IMR-90 (cell line): ENCODE results near the gene ARHGAP5. TPM values are rescaled to one million over a fixed set of nuclear protein-coding genes. Genes with fewer than 3 reads are reported as not detected.

Experiments used
- ATAC-seq: fragments of 200-7000 bp; cut with Tn5 transposase; 2 replicates; pipeline ENCODE4 v1.9.1; 2020; ENCODE audit warnings: low read depth, mild to moderate bottlenecking, moderate library complexity
- BruUV-seq: library from RNA; stranded (reverse); fragments of 400-500 nt; replicated peaks from 2 replicates; lab custom pipeline; 2021; lab: Mats Ljungman, UMichigan
- CTCF ChIA-PET: fragments of 300-600 bp; formaldehyde crosslinking; extraction: SDS; loops from one replicate; lab custom pipeline; 2021; ENCODE audit warnings: antibody characterized with exemption; lab: Yijun Ruan, JAX
- POLR2A ChIA-PET: fragments of 300-600 bp; sonication (Branson Sonifier 250); formaldehyde crosslinking; loops from one replicate; lab custom pipeline; 2022; ENCODE audit warnings: antibody characterized with exemption; ENCODE audit not compliant: unreplicated experiment; lab: Charles Lee
- DNase-seq: peaks from one replicate; pipeline ENCODE4 v3.0.0; 2013
- H2AFZ ChIP-seq: replicated peaks from 2 replicates; pipeline ENCODE3; 2013; ENCODE audit warnings: low read length, mild to moderate bottlenecking; ENCODE audit not compliant: poor library complexity
- H2AK5ac ChIP-seq: 2 replicates; pipeline ENCODE4 v1.6.1; 2013; ENCODE audit warnings: low read depth, low read length, inconsistent platforms
- H2AK9ac ChIP-seq: replicated peaks from 2 replicates; pipeline ENCODE3; 2013; ENCODE audit warnings: mild to moderate bottlenecking, low read depth, low read length, moderate library complexity; ENCODE audit not compliant: poor library complexity
- H2BK120ac ChIP-seq: 2 replicates; pipeline ENCODE4 v1.6.1; 2013; ENCODE audit warnings: low read depth, low read length, inconsistent platforms
- H2BK15ac ChIP-seq: 3 replicates; pipeline ENCODE4 v1.6.1; 2013; ENCODE audit warnings: low read depth, low read length, inconsistent platforms
- H2BK20ac ChIP-seq: 2 replicates; pipeline ENCODE4 v1.6.1; 2013; ENCODE audit warnings: low read depth, mild to moderate bottlenecking, inconsistent platforms, low read length, moderate library complexity
- H2BK5ac ChIP-seq: 2 replicates; pipeline ENCODE4 v1.6.1; 2013; ENCODE audit warnings: mild to moderate bottlenecking, low read depth, low read length, inconsistent platforms; ENCODE audit not compliant: poor library complexity, severe bottlenecking
- H3K14ac ChIP-seq: replicated peaks from 2 replicates; pipeline ENCODE4 v1.6.1; 2013; ENCODE audit warnings: low read depth, low read length, inconsistent platforms
- H3K18ac ChIP-seq: 2 replicates; pipeline ENCODE4 v1.6.1; 2013; ENCODE audit warnings: low read depth, low read length, control low read depth
- H3K23ac ChIP-seq: 2 replicates; pipeline ENCODE4 v1.6.1; 2013; ENCODE audit warnings: low read depth, low read length, inconsistent platforms
- H3K27ac ChIP-seq: 2 replicates; pipeline ENCODE4 v1.5.1; 2013; ENCODE audit warnings: mild to moderate bottlenecking, control low read depth, low read length; ENCODE audit not compliant: insufficient read depth
- H3K27me3 ChIP-seq: 2 replicates; pipeline ENCODE4 v1.6.1; 2013; ENCODE audit warnings: low read length; ENCODE audit not compliant: control insufficient read depth, insufficient read depth
- H3K36me3 ChIP-seq: 2 replicates; pipeline ENCODE4 v1.6.1; 2013; ENCODE audit warnings: low read length, mixed read lengths; ENCODE audit not compliant: control insufficient read depth, insufficient read depth
- H3K4ac ChIP-seq: 2 replicates; pipeline ENCODE4 v1.6.1; 2013; ENCODE audit warnings: low read depth, low read length, inconsistent platforms
- H3K4me1 ChIP-seq: 2 replicates; pipeline ENCODE4 v1.6.1; 2013; ENCODE audit warnings: low read length, mixed read lengths; ENCODE audit not compliant: control insufficient read depth, insufficient read depth
- H3K4me2 ChIP-seq: 2 replicates; pipeline ENCODE4 v1.6.1; 2013; ENCODE audit warnings: low read depth, mild to moderate bottlenecking, control low read depth, low read length, moderate library complexity
- H3K4me3 ChIP-seq: 2 replicates; pipeline ENCODE4 v1.5.1; 2013; ENCODE audit warnings: low read depth, mild to moderate bottlenecking, control low read depth, low read length, moderate library complexity; ENCODE audit not compliant: insufficient read depth
- H3K56ac ChIP-seq: 2 replicates; pipeline ENCODE4 v1.6.1; 2013; ENCODE audit warnings: low read length, inconsistent platforms; ENCODE audit not compliant: insufficient read depth; ENCODE audit errors: extremely low read depth
- H3K79me1 ChIP-seq, 2 experiments: 2 replicates each; pipeline ENCODE4 v1.6.1; 2013; ENCODE audit warnings: low read length in 2 of 2, inconsistent platforms in 1 of 2, low read depth in 1 of 2
- H3K9ac ChIP-seq: 2 replicates; pipeline ENCODE4 v1.6.1; 2013; ENCODE audit warnings: low read depth, low read length, control low read depth
- H3K9me1 ChIP-seq: 2 replicates; pipeline ENCODE4 v1.6.1; 2013; ENCODE audit warnings: low read length, inconsistent platforms; ENCODE audit not compliant: insufficient read depth
- H3K9me3 ChIP-seq: 2 replicates; pipeline ENCODE4 v1.6.1; 2013; ENCODE audit warnings: low read length; ENCODE audit not compliant: control insufficient read depth, insufficient read depth
- H4K20me1 ChIP-seq: 2 replicates; pipeline ENCODE4 v1.6.1; 2013; ENCODE audit warnings: low read length, inconsistent platforms; ENCODE audit not compliant: insufficient read depth
- H4K5ac ChIP-seq: 2 replicates; pipeline ENCODE4 v1.6.1; 2013; ENCODE audit warnings: mild to moderate bottlenecking, low read depth, low read length, control low read depth
- H4K8ac ChIP-seq, 2 experiments: 2 replicates each; pipeline ENCODE4 v1.6.1; 2013; ENCODE audit warnings: low read depth in 2 of 2, low read length in 2 of 2, control low read depth in 1 of 2, inconsistent platforms in 1 of 2
- H4K91ac ChIP-seq: 2 replicates; pipeline ENCODE4 v1.6.1; 2013; ENCODE audit warnings: low read depth, low read length, inconsistent platforms; ENCODE audit not compliant: insufficient read depth
- CHD1 ChIP-seq: IDR thresholded peaks from 2 replicates; pipeline ENCODE4 v1.6.1; 2012; ENCODE audit warnings: low read depth, low read length, improper control_type of control experiment
- FOS ChIP-seq: fragments of 150-350 bp; IDR thresholded peaks from 2 replicates; pipeline ENCODE4 v1.6.1; 2016; ENCODE audit warnings: low read depth, low read length
- MAZ ChIP-seq: IDR thresholded peaks from 2 replicates; pipeline ENCODE4 v1.6.1; 2012; ENCODE audit warnings: low read depth, mild to moderate bottlenecking, low read length, improper control_type of control experiment, moderate library complexity, borderline replicate concordance
- MXI1 ChIP-seq: IDR thresholded peaks from 2 replicates; pipeline ENCODE4 v1.6.1; 2012; ENCODE audit warnings: low read depth, mild to moderate bottlenecking, low read length, moderate library complexity, borderline replicate concordance
- NFE2L2 ChIP-seq: fragments of 150-350 bp; IDR thresholded peaks from 2 replicates; pipeline ENCODE4 v1.6.1; 2016; ENCODE audit warnings: low read depth, mild to moderate bottlenecking, low read length
- POLR2A ChIP-seq: IDR thresholded peaks from 2 replicates; pipeline ENCODE4 v1.6.1; 2012; ENCODE audit warnings: mild to moderate bottlenecking, low read depth, low read length
- dilution Hi-C: fragments of 300-500 bp; cut with HindIII; formaldehyde crosslinking; loops from one replicate; pipeline ENCODE4 v1.14.3; 2018; ENCODE audit warnings: low sequenced_read_pairs; ENCODE audit not compliant: unreplicated experiment
- in situ Hi-C: fragments of 300-500 bp; cut with MboI; formaldehyde crosslinking; loops from 3 replicates; pipeline ENCODE4 v1.14.3; 2019; ENCODE audit warnings: low sequenced_read_pairs, inconsistent platforms, mixed read lengths
- intact Hi-C: fragments of 100-400 bp; cut with micrococcal nuclease; formaldehyde crosslinking; loops from 2 replicates; pipeline ENCODE4 v1.10.0; 2022
- polyA plus RNA-seq, 3 experiments: library from polyadenylated mRNA; depleted of rRNA; stranded (reverse); fragments of >200 nt; gene quantifications; 2 replicates each; pipeline ENCODE4 v1.2.3, GENCODE V29; 2012; ENCODE audit warnings: low replicate concordance in 1 of 3
- total RNA-seq: library from RNA; depleted of rRNA; stranded (reverse); fragments of >200 nt; gene quantifications from 2 replicates; pipeline ENCODE4 v1.2.3, GENCODE V29; 2012
- TF ChIP-seq, protein P1 (sequence below): conservative IDR thresholded peaks from 2 replicates; pipeline ENCODE4 v1.5.1; 2012; ENCODE audit warnings: mild to moderate bottlenecking, low read depth, low read length, improper control_type of control experiment
- TF ChIP-seq, protein P2 (sequence below): fragments of 150-350 bp; IDR thresholded peaks from 2 replicates; pipeline ENCODE4 v1.6.1; 2016; ENCODE audit warnings: low read depth, mild to moderate bottlenecking, low read length, moderate library complexity, borderline replicate concordance
- TF ChIP-seq, protein P3 (sequence below): fragments of 150-350 bp; IDR thresholded peaks from 2 replicates; pipeline ENCODE4 v1.6.1; 2017; ENCODE audit warnings: mild to moderate bottlenecking, antibody characterized with exemption, low read length, low read depth

The ARHGAP5 gene
- total and polyA plus RNA-seq, 2 of the 4 experiments (the other 2 are of a cell fraction), result 7.4 to 45.3 TPM

GRCh38 chr14:32083315-32083624, 6.2 kb downstream of the ARHGAP5 start:
- intact Hi-C loops (no loop called here), in situ Hi-C loops (no loop called here), dilution Hi-C loops (no loop called here)
- Histone ChIP-seq H2BK15ac (no peak overlapping the region), H3K9me1 (no peaks in the 10 kb centered on the region), H3K56ac (no peak overlapping the region), H3K18ac (no peak overlapping the region), H2BK120ac (no peak overlapping the region), H3K23ac (no peak overlapping the region), H3K36me3 (0 out of 2 replicates have a peak, but pooled peaks cover 1% of the 10 kb centered on the region), H4K5ac (no peak overlapping the region), H4K91ac (no peak overlapping the region), H3K9me3 (no peaks in the 10 kb centered on the region), H3K4me2 (no peak overlapping the region), H2AK5ac (no peak overlapping the region), H2BK5ac (no peak overlapping the region), H3K14ac (no peak overlapping the region), H3K27me3 (no peaks in the 10 kb centered on the region), H2BK20ac (no peak overlapping the region), H3K4me1 (peaks cover 4% of the 10 kb centered on the region), H4K8ac (no peak overlapping the region), H2AK9ac (no peak overlapping the region), H3K9ac (no peak overlapping the region), H4K20me1 (peaks cover 79% of the 10 kb centered on the region), H3K4me3 (no peak overlapping the region), H3K4ac (no peak overlapping the region), H3K27ac (no peak overlapping the region), H2AFZ (no peak overlapping the region), H3K79me1 (peaks cover 15 to 44% of the 10 kb centered on the region in 2 experiments)
- BruUV-seq, result no TSS peak
- ChIA-PET CTCF (no interaction called here), POLR2A (no interaction called here)
- DNase-seq (no peak), ATAC-seq (no peak)
- TF ChIP-seq MAZ (no peak), FOS (no peak), MXI1 (no peak), POLR2A (no peak), NFE2L2 (no peak), CHD1 (no peak)
- TF ChIP-seq, protein P1, sequence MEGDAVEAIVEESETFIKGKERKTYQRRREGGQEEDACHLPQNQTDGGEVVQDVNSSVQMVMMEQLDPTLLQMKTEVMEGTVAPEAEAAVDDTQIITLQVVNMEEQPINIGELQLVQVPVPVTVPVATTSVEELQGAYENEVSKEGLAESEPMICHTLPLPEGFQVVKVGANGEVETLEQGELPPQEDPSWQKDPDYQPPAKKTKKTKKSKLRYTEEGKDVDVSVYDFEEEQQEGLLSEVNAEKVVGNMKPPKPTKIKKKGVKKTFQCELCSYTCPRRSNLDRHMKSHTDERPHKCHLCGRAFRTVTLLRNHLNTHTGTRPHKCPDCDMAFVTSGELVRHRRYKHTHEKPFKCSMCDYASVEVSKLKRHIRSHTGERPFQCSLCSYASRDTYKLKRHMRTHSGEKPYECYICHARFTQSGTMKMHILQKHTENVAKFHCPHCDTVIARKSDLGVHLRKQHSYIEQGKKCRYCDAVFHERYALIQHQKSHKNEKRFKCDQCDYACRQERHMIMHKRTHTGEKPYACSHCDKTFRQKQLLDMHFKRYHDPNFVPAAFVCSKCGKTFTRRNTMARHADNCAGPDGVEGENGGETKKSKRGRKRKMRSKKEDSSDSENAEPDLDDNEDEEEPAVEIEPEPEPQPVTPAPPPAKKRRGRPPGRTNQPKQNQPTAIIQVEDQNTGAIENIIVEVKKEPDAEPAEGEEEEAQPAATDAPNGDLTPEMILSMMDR, result no peak
- TF ChIP-seq, protein P2, sequence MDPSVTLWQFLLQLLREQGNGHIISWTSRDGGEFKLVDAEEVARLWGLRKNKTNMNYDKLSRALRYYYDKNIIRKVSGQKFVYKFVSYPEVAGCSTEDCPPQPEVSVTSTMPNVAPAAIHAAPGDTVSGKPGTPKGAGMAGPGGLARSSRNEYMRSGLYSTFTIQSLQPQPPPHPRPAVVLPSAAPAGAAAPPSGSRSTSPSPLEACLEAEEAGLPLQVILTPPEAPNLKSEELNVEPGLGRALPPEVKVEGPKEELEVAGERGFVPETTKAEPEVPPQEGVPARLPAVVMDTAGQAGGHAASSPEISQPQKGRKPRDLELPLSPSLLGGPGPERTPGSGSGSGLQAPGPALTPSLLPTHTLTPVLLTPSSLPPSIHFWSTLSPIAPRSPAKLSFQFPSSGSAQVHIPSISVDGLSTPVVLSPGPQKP, result no peak
- TF ChIP-seq, protein P3, sequence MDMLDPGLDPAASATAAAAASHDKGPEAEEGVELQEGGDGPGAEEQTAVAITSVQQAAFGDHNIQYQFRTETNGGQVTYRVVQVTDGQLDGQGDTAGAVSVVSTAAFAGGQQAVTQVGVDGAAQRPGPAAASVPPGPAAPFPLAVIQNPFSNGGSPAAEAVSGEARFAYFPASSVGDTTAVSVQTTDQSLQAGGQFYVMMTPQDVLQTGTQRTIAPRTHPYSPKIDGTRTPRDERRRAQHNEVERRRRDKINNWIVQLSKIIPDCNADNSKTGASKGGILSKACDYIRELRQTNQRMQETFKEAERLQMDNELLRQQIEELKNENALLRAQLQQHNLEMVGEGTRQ, result no peak
